Activated naive CD4-positive, alpha-beta T cell treated with anti-CD3 and anti-CD28 coated beads, Interleukin-2, amount 10 ng/mL, durations not matched to agents 7 days and 5 days (primary cell): Measurements from ENCODE around the gene PROCA1.
"Not testable (repeated sequence)": the region's sequence is repeated elsewhere in the genome, so short reads cannot be mapped to it uniquely, and the experiment has no call there.

Experiments used
- CTCF ChIA-PET: fragments of 350-600 bp; sonication (Branson Sonifier 250); formaldehyde crosslinking; loops from one replicate; lab custom pipeline; 2021; ENCODE audit warnings: antibody characterized with exemption; lab: Charles Lee
- DNase-seq: peaks from one replicate; pipeline ENCODE4 v3.0.0-alpha.2; 2020
- H3K27ac Mint-ChIP-seq: one replicate; pipeline ENCODE4 v1.8.0; 2021; ENCODE audit warnings: mild to moderate bottlenecking, moderate library complexity, mixed read lengths
- H3K27me3 Mint-ChIP-seq: one replicate; pipeline ENCODE4 v1.8.0; 2021; ENCODE audit warnings: mild to moderate bottlenecking, mixed read lengths
- H3K36me3 Mint-ChIP-seq: one replicate; pipeline ENCODE4 v1.8.0; 2021; ENCODE audit warnings: mixed read lengths
- H3K4me1 Mint-ChIP-seq: one replicate; pipeline ENCODE4 v1.8.0; 2021; ENCODE audit warnings: mixed read lengths
- H3K4me3 Mint-ChIP-seq: one replicate; pipeline ENCODE4 v1.8.0; 2021; ENCODE audit warnings: mild to moderate bottlenecking, moderate library complexity, mixed read lengths
- H3K9me3 Mint-ChIP-seq: one replicate; pipeline ENCODE4 v1.8.0; 2021; ENCODE audit warnings: mixed read lengths

PROCA1 gene

GRCh38 chr17:28725660-28726225 is 14.1 kb upstream of the PROCA1 start:
- CTCF ChIA-PET, result interaction anchor here (0.7 to 17.3 kb wide), 22 partner anchors 9 to 391 kb away, joined by 3 to 415 read pairs (median 6); partner anchors contain the start of genes DHRS13, FAM222B, FLOT2 and PHF12
- peak overlapping the region; percentile 87 for H3K27ac Mint-ChIP-seq
- H3K4me1 Mint-ChIP-seq, result peaks cover 79% of the 10 kb centered on the region
- peak overlapping the region; percentile 94 for H3K4me3 Mint-ChIP-seq
- no peaks in the 10 kb centered on the region for H3K9me3 Mint-ChIP-seq
- peaks cover 42% of the 10 kb centered on the region for H3K36me3 Mint-ChIP-seq
- no peaks in the 10 kb centered on the region for H3K27me3 Mint-ChIP-seq
- no peak for DNase-seq

DNA sequence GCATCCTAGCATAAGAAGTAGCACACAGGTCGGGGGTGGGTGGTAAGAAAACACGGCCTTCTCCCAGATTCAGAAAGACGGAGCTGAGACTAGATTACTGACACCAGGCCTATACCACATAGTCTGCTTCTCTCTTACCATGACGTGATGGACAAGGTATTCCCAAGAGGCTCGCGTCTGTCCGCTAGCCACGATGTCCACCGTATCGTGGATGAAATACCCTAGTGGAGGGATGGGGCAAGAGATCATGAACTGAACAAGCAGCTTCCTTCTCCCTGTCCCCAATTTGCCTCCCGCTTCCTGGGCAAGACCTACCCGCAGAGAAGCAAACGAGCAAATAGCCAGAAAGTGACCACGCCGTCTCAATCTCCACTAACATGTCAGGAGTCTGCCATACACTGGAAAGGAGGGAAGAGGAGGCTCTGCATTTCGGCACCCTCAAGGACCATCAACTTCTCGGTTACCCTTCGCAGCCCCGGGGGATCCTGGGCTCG is 13.5 kb upstream of the PROCA1 start:
- no peak for DNase-seq
- H3K36me3 Mint-ChIP-seq, result peaks cover 47% of the 10 kb centered on the region
- H3K27me3 Mint-ChIP-seq, result no peaks in the 10 kb centered on the region
- peak overlapping the region; percentile 87 for H3K27ac Mint-ChIP-seq
- H3K4me1 Mint-ChIP-seq, result peaks cover 84% of the 10 kb centered on the region
- peak overlapping the region; percentile 94 for H3K4me3 Mint-ChIP-seq
- no peaks in the 10 kb centered on the region for H3K9me3 Mint-ChIP-seq
- CTCF ChIA-PET, result interaction anchor here (0.9 to 17.3 kb wide), 4 partner anchors 8 to 177 kb away, joined by 3 to 415 read pairs (median 28); partner anchors contain the start of genes DHRS13 and TRAF4

DNA sequence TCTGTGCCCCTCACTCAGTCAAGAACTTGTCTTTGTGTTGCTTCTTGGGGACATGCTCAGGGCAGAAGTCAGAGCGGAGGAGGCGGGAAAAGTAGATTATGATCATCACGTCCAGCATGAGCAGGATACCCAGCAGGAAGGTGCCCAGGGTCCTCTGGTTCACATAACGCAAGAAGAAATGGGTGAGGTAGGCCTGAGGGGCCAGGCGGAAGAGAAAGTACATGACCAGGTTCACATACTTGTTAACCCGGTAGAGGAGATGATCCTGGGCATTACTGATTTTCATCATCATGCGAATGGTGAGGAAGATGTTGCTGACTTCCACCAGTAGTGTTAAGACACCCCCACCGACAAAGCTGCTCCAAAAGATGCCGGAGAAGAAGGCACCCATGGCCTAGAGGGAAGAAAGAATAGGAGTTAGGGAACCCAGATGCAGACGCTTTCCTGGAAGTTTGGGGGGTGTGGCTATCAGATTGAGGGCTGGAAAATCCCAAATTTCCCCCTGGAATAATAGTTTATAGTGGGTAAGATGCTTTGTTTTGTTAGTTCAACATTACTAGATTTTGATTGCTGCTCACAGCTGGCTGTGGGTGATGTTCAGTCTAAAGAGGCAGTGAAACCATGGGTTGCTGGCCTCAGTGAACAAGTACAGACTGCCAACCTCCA is 12.9 kb upstream of the PROCA1 start:
- no peaks in the 10 kb centered on the region for H3K9me3 Mint-ChIP-seq
- H3K4me1 Mint-ChIP-seq, result peaks cover 85% of the 10 kb centered on the region
- peak overlapping the region; percentile 87 for H3K27ac Mint-ChIP-seq
- H3K27me3 Mint-ChIP-seq, result no peaks in the 10 kb centered on the region
- H3K36me3 Mint-ChIP-seq, result peaks cover 52% of the 10 kb centered on the region
- CTCF ChIA-PET, result interaction anchor here (1.7 to 17.3 kb wide), 4 partner anchors 8 to 229 kb away, joined by 3 to 415 read pairs (median 29); partner anchors contain the start of gene TRAF4
- peak overlapping the region; percentile 94 for H3K4me3 Mint-ChIP-seq
- DNase-seq, result no peak

DNA sequence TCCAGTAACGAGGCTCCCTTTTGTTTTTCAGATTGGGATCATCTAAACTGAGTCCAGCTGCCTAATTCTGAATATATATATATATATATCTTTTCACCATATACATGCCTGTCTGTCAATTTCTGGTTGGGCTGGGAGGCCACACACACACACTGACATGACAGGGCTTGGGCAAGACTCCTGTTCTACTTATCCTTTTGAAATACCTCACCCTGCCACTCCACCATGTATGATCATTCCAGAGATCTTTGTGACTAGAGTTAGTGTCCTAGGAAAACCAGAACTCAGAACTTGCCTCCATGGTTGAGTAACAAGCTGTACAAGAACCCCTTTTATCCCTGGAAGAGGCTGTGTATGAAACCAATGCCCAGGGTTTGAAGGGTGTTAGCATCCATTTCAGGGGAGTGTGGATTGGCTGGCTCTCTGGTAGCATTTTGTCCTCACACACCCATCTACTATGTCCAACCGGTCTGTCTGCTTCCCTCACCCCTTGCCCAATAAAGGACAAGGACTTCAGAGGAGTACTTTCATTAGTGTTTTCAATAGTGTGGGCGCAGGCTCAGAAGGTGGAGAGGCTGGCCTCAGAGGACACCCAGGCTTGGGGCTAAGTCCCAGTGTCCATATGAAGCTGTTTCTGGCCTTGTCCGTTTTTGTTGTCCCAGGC is 12.3 kb upstream of the PROCA1 start:
- not testable (repeated sequence) for H3K27me3 Mint-ChIP-seq, H3K9me3 Mint-ChIP-seq, DNase-seq
- Mint-ChIP-seq H3K4me3 (peak overlapping the region; percentile 94), H3K36me3 (peaks cover 53% of the 10 kb centered on the region), H3K27ac (peak overlapping the region; percentile 87), H3K4me1 (peaks cover 85% of the 10 kb centered on the region)
- CTCF ChIA-PET, result interaction anchor here (2.1 to 17.3 kb wide), 3 partner anchors 24 to 229 kb away, joined by 6 to 415 read pairs (median 52); partner anchors contain the start of gene TRAF4

DNA sequence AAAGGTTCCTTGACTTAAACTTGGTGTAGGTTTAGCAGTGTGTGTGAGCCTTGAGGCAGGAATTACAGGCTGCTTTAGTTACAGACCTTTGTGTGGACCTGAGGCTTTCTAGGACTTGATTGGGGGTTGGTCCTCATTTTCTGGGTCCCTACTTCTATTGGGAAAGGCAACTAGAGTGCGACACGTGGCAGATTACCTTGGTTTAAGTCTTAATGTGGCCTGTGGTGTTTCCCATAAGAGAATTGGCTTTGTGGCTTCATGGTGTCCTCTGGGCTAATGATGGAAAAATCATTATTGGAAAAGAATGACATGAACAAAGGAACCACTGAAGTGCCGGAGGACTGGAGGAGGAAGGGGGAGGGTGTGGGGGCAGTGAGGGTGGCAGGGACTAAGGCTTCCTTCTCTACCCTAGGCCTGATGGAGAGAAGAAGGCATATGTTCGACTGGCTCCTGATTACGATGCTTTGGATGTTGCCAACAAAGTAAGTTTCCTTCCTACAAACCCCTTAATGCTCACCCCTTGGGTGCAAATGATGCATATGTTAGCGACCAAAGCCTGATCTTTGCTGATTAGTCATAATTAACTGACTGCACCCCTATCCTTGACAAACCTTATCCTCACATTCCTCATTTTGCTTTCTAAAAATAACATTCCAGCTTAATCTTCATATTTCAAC is 11.6 kb upstream of the PROCA1 start:
- H3K27ac Mint-ChIP-seq, result peak overlapping the region; percentile 82
- H3K36me3 Mint-ChIP-seq, result peaks cover 52% of the 10 kb centered on the region
- peaks cover 8% of the 10 kb centered on the region for H3K27me3 Mint-ChIP-seq
- H3K4me1 Mint-ChIP-seq, result peaks cover 84% of the 10 kb centered on the region
- no peaks in the 10 kb centered on the region for H3K9me3 Mint-ChIP-seq
- CTCF ChIA-PET, result interaction anchor here (2.1 to 17.3 kb wide), 2 partner anchors 24 to 230 kb away, joined by 6 to 415 read pairs; partner anchors contain the start of gene TRAF4
- no peak for DNase-seq
- peak overlapping the region; percentile 26 for H3K4me3 Mint-ChIP-seq

GRCh38 chr17:28722417-28723158 is 10.9 kb upstream of the PROCA1 start:
- Mint-ChIP-seq H3K4me1 (peaks cover 82% of the 10 kb centered on the region), H3K27ac (peak overlapping the region; percentile 49), H3K36me3 (peaks cover 52% of the 10 kb centered on the region), H3K27me3 (peaks cover 15% of the 10 kb centered on the region), H3K9me3 (no peaks in the 10 kb centered on the region), H3K4me3 (peak overlapping the region; percentile 99)
- no peak for DNase-seq
- CTCF ChIA-PET, result interaction anchor here (2.1 to 17.3 kb wide), 2 partner anchors 25 to 231 kb away, joined by 6 to 415 read pairs; partner anchors contain the start of gene TRAF4

DNA sequence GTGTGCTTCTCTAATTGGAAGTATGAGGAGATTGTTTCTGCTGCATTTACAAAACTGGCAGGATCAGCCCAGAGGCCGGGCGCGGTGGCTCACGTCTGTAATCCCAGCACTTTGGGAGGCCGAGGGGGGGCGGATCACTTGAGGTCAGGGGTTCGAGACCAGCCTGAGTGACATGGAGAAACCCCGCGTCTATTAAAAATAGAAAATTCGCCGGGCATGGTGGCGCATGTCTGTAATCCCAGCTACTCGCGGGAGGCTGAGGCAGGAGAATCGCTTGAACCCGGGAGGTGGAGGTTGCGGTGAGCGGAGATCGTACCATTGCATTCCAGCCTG is 9.3 kb upstream of the PROCA1 start:
- H3K27ac Mint-ChIP-seq, result peak overlapping the region; percentile 96
- peaks cover 72% of the 10 kb centered on the region for H3K4me1 Mint-ChIP-seq
- CTCF ChIA-PET, result interaction anchor here (1.4 to 17.3 kb wide), 3 partner anchors 27 to 233 kb away, joined by 7 to 415 read pairs (median 11); partner anchors contain the start of gene TRAF4
- H3K27me3 Mint-ChIP-seq, result peaks cover 32% of the 10 kb centered on the region
- not testable (repeated sequence) for H3K9me3 Mint-ChIP-seq, DNase-seq
- H3K4me3 Mint-ChIP-seq, result peak overlapping the region; percentile 99
- peaks cover 52% of the 10 kb centered on the region for H3K36me3 Mint-ChIP-seq

DNA sequence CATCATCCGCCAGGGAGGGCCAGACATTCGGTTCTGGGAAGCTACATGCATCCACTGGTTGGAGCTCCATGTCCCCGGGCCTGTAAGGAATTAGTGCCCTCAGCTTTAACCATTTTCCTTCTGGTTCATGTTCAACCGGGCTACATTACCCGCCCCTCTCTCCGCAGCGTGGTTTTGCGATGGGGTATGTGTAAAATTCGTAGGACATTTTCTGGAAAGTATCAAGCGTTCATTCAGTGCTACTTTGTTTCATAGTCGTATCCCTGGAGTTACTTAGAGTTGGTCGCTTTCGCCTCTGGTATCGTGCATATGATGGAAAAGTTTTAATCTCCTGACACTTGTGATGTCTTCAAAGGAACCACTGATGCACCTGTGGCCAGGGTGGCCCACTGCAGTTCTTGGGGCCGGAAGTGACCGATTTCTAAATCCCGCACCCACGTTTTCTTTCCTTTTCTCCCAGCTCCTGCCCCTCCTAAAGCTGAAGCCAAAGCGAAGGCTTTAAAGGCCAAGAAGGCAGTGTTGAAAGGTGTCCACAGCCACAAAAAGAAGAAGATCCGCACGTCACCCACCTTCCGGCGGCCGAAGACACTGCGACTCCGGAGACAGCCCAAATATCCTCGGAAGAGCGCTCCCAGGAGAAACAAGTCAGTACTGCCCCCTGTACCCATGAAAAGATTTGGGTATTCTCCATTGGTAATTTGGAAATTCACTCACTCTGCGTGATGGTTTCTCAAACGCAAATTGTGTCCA is 8.7 kb upstream of the PROCA1 start:
- CTCF ChIA-PET, result interaction anchor here (1.0 to 17.3 kb wide), 6 partner anchors 9 to 233 kb away, joined by 3 to 415 read pairs (median 7); partner anchors contain the start of genes BLTP2, PROCA1 and TRAF4
- Mint-ChIP-seq H3K36me3 (peaks cover 52% of the 10 kb centered on the region), H3K4me1 (peaks cover 69% of the 10 kb centered on the region), H3K4me3 (peak overlapping the region; percentile 99), H3K27ac (peak overlapping the region; percentile 96), H3K9me3 (no peaks in the 10 kb centered on the region), H3K27me3 (peaks cover 37% of the 10 kb centered on the region)
- DNase-seq, result peak; percentile 61

GRCh38 chr17:28719021-28719433 is 7.3 kb upstream of the PROCA1 start:
- DNase-seq, result no peak
- CTCF ChIA-PET, result interaction anchor here (1.2 to 17.3 kb wide), 4 partner anchors 19 to 234 kb away, joined by 3 to 415 read pairs (median 9); partner anchors contain the start of genes BLTP2 and TRAF4
- H3K4me3 Mint-ChIP-seq, result peak overlapping the region; percentile 99
- peaks cover 55% of the 10 kb centered on the region for H3K4me1 Mint-ChIP-seq
- H3K27me3 Mint-ChIP-seq, result peaks cover 51% of the 10 kb centered on the region
- H3K9me3 Mint-ChIP-seq, result no peaks in the 10 kb centered on the region
- peak overlapping the region; percentile 96 for H3K27ac Mint-ChIP-seq
- peaks cover 39% of the 10 kb centered on the region for H3K36me3 Mint-ChIP-seq

- peak overlapping the region; percentile 4 for H3K27ac Mint-ChIP-seq
- peaks cover 56% of the 10 kb centered on the region for H3K27me3 Mint-ChIP-seq
- H3K4me1 Mint-ChIP-seq, result peaks cover 50% of the 10 kb centered on the region
- peaks cover 33% of the 10 kb centered on the region for H3K36me3 Mint-ChIP-seq
- DNase-seq, result no peak
- peak overlapping the region; percentile 68 for H3K4me3 Mint-ChIP-seq
- CTCF ChIA-PET, result interaction anchor here (1.5 to 17.3 kb wide), 3 partner anchors 29 to 235 kb away, joined by 7 to 415 read pairs (median 11); partner anchors contain the start of genes BLTP2 and TRAF4
- no peaks in the 10 kb centered on the region for H3K9me3 Mint-ChIP-seq
Observed at GRCh38 chr17:28718333-28719020, 6.8 kb upstream of the PROCA1 start.

DNA sequence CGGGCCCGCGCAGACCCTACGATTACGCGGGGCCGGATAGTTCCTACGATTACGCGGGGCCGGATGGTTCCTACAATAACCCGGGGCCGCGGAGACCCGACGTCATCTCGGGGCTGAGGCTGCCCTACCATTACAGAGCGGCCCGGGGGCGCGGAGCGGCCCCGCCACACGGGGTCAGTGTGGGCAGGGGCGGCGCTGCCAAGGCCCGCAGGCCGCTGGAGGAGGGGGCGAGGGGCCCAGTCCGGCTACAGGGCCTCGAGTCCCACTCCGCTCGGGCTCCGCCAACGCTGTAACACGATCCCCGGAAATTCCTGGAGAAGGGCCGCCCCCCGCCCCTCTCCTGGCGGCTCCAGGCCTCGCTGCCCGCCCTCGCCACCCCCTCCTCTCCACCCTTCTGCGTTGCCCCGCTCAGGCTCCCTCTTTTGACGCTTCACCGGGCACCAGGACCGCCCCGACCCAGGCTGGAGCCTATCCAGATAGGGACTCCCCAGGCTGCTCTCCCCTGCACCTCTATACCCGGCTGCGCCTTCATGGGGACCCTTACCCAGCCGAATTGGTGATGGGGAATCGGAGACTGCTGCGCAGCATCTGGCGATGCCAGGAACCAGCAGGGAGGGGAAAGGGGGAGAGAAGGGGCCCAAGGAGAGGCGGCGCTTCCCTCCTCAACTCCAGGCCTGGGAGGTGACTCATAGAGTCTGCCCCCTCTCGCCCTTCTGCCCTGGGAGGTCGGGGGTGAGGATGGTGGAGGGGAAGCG is 6.1 kb upstream of the PROCA1 start, which contains the start of gene RAB34:
RAB34 (minus strand) TSS at position 291 of the 755 bp plus-strand sequence. CDS start 602 bp downstream, outside the sequence.
- DNase-seq, result peak; percentile 48
- peaks cover 28% of the 10 kb centered on the region for H3K36me3 Mint-ChIP-seq
- peaks cover 57% of the 10 kb centered on the region for H3K27me3 Mint-ChIP-seq
- H3K27ac Mint-ChIP-seq, result peak within 1 kb of the TSS; percentile 24
- no peaks in the 10 kb centered on the region for H3K9me3 Mint-ChIP-seq
- peaks cover 45% of the 10 kb centered on the region for H3K4me1 Mint-ChIP-seq
- CTCF ChIA-PET, result interaction anchor here (3.9 kb wide), 1 partner anchor 236 kb away, joined by 11 read pairs; no protein-coding TSS in a partner anchor
- H3K4me3 Mint-ChIP-seq, result peak within 1 kb of the TSS; percentile 68
